Osteocyte (in vitro differentiated cells): Measurements from ENCODE around the gene PPIL6. TPM values are rescaled to one million over a fixed set of nuclear protein-coding genes. Genes with fewer than 3 reads are reported as not detected.

Experiments
- DNase-seq: peaks from one replicate; pipeline ENCODE4 v3.0.0; 2021; ENCODE audit warnings: mixed read lengths; ENCODE audit not compliant: unreplicated experiment; ENCODE audit errors: extremely low spot score
- H3K27ac Mint-ChIP-seq: one replicate; pipeline ENCODE4 v1.8.0; 2021; ENCODE audit warnings: mild to moderate bottlenecking, mixed read lengths; ENCODE audit not compliant: unreplicated experiment
- H3K27me3 Mint-ChIP-seq: one replicate; pipeline ENCODE4 v1.8.0; 2021; ENCODE audit warnings: mixed read lengths; ENCODE audit not compliant: unreplicated experiment
- H3K36me3 Mint-ChIP-seq: one replicate; pipeline ENCODE4 v1.8.0; 2021; ENCODE audit warnings: mixed read lengths; ENCODE audit not compliant: unreplicated experiment
- H3K4me1 Mint-ChIP-seq: one replicate; pipeline ENCODE4 v1.8.0; 2021; ENCODE audit warnings: mixed read lengths; ENCODE audit not compliant: unreplicated experiment
- H3K4me3 Mint-ChIP-seq: one replicate; pipeline ENCODE4 v1.8.0; 2021; ENCODE audit warnings: mild to moderate bottlenecking, moderate library complexity, mixed read lengths; ENCODE audit not compliant: unreplicated experiment
- H3K9me3 Mint-ChIP-seq: one replicate; pipeline ENCODE4 v1.8.0; 2021; ENCODE audit warnings: mixed read lengths; ENCODE audit not compliant: unreplicated experiment
- CTCF ChIP-seq: fragments of 200-600 bp; sonication (generic); IDR thresholded peaks from 2 replicates; pipeline ENCODE4 v1.5.0; 2021; ENCODE audit warnings: antibody characterized with exemption, mild to moderate bottlenecking, moderate library complexity
- total RNA-seq: library from RNA; stranded (reverse); gene quantifications from 2 replicates; pipeline ENCODE4 v1.2.1, GENCODE V29; 2021

Gene PPIL6
- total RNA-seq, 1 donor from 2014 or later, result 1.9 TPM

- no peak for TF ChIP-seq CTCF
- Mint-ChIP-seq H3K9me3 (no peaks in the 10 kb centered on the region), H3K36me3 (peaks cover 43% of the 10 kb centered on the region), H3K27ac (no peak overlapping the region), H3K27me3 (no peaks in the 10 kb centered on the region), H3K4me3 (no peak overlapping the region), H3K4me1 (peaks cover 8% of the 10 kb centered on the region)
- no peak for DNase-seq
Measured at GRCh38 chr6:109473120-109473519, 32.7 kb upstream of the PPIL6 start.

- Mint-ChIP-seq H3K4me1 (peaks cover 2% of the 10 kb centered on the region), H3K36me3 (peaks cover 49% of the 10 kb centered on the region), H3K27me3 (no peaks in the 10 kb centered on the region), H3K27ac (no peak overlapping the region), H3K9me3 (no peaks in the 10 kb centered on the region), H3K4me3 (no peak overlapping the region)
- no peak for DNase-seq
- no peak for TF ChIP-seq CTCF
Measured at GRCh38 chr6:109472132-109472995, 31.9 kb upstream of the PPIL6 start.

- Mint-ChIP-seq H3K27ac (no peak overlapping the region), H3K4me3 (no peak overlapping the region), H3K27me3 (no peaks in the 10 kb centered on the region), H3K4me1 (peaks cover 2% of the 10 kb centered on the region), H3K36me3 (peaks cover 54% of the 10 kb centered on the region), H3K9me3 (no peaks in the 10 kb centered on the region)
- no peak for DNase-seq
- no peak for TF ChIP-seq CTCF
Measured at GRCh38 chr6:109471105-109471810, 30.8 kb upstream of the PPIL6 start.

GRCh38 chr6:109469591-109470189 is 29.3 kb upstream of the PPIL6 start:
- Mint-ChIP-seq H3K36me3 (peaks cover 53% of the 10 kb centered on the region), H3K27me3 (no peaks in the 10 kb centered on the region), H3K27ac (no peak overlapping the region), H3K4me1 (peaks cover 2% of the 10 kb centered on the region), H3K9me3 (no peaks in the 10 kb centered on the region), H3K4me3 (no peak overlapping the region)
- TF ChIP-seq CTCF, result no peak
- no peak for DNase-seq

GRCh38 chr6:109467696-109468095 is 27.3 kb upstream of the PPIL6 start:
- Mint-ChIP-seq H3K4me1 (peaks cover 2% of the 10 kb centered on the region), H3K27ac (no peak overlapping the region), H3K36me3 (peaks cover 42% of the 10 kb centered on the region), H3K9me3 (no peaks in the 10 kb centered on the region), H3K27me3 (no peaks in the 10 kb centered on the region), H3K4me3 (no peak overlapping the region)
- TF ChIP-seq CTCF, result no peak
- peak; percentile 0 for DNase-seq
